PC-9 (cell line): ENCODE data around the gene SLC35F6. TPM values are rescaled to one million over a fixed set of nuclear protein-coding genes. Genes with fewer than 3 reads are reported as not detected.
"Not testable (repeated sequence)": the region's sequence is repeated elsewhere in the genome, so short reads cannot be mapped to it uniquely, and the experiment has no call there.

Experiments
- BruUV-seq: library from RNA; stranded (reverse); fragments of 400-500 nt; replicated peaks from 2 replicates; lab custom pipeline; 2021; lab: Mats Ljungman, UMichigan
- CTCF ChIA-PET: fragments of 300-600 bp; sonication (Branson Sonifier 250); formaldehyde crosslinking; loops from one replicate; lab custom pipeline; 2022; ENCODE audit warnings: antibody characterized with exemption; lab: Charles Lee
- POLR2A ChIA-PET: fragments of 300-600 bp; sonication (Branson Sonifier 250); formaldehyde crosslinking; loops from one replicate; lab custom pipeline; 2022; ENCODE audit warnings: antibody characterized with exemption; ENCODE audit not compliant: unreplicated experiment; lab: Charles Lee
- DNase-seq, 2 experiments: peaks; one replicate each; pipeline versions ENCODE4 v3.0.0 to v3.0.0-alpha.2; 2015 to 2022; ENCODE audit warnings: mixed read lengths in 1 of 2
- H2AFZ ChIP-seq: fragments of 200-600 bp; sonication (generic); 2 replicates; pipeline ENCODE4 v1.8.1; 2017; ENCODE audit warnings: antibody characterized with exemption
- H3F3A ChIP-seq: fragments of 200-600 bp; sonication (generic); 2 replicates; pipeline ENCODE4 v1.8.1; 2017; ENCODE audit warnings: antibody characterized with exemption, mild to moderate bottlenecking, low read depth; ENCODE audit not compliant: insufficient read depth
- H3K27ac ChIP-seq: fragments of 200-600 bp; sonication (generic); 2 replicates; pipeline ENCODE4 v1.6.1; 2016; ENCODE audit warnings: mixed run types
- H3K27me3 ChIP-seq: fragments of 200-600 bp; sonication (generic); 2 replicates; pipeline ENCODE4 v1.6.1; 2016; ENCODE audit warnings: low read depth, mixed run types; ENCODE audit not compliant: insufficient read depth
- H3K36me3 ChIP-seq: fragments of 200-600 bp; sonication (generic); 2 replicates; pipeline ENCODE4 v1.6.1; 2016; ENCODE audit warnings: low read depth, mixed run types
- H3K4me1 ChIP-seq: fragments of 200-600 bp; sonication (generic); replicated peaks from 2 replicates; pipeline ENCODE4 v1.6.1; 2016; ENCODE audit warnings: mixed run types; ENCODE audit not compliant: insufficient read depth
- H3K4me2 ChIP-seq: fragments of 200-600 bp; sonication (generic); 2 replicates; pipeline ENCODE4 v1.6.1; 2017; ENCODE audit warnings: mixed run types
- H3K4me3 ChIP-seq: fragments of 200-600 bp; sonication (generic); 2 replicates; pipeline ENCODE4 v1.6.1; 2016; ENCODE audit warnings: mixed run types
- H3K79me2 ChIP-seq: fragments of 200-600 bp; sonication (generic); 2 replicates; pipeline ENCODE4 v1.6.1; 2017; ENCODE audit warnings: low read depth, mixed run types
- H3K9me2 ChIP-seq: fragments of 200-600 bp; sonication (generic); 2 replicates; pipeline ENCODE4 v1.8.1; 2017; ENCODE audit warnings: mild to moderate bottlenecking; ENCODE audit not compliant: insufficient read depth
- H3K9me3 ChIP-seq: fragments of 200-600 bp; sonication (generic); 2 replicates; pipeline ENCODE4 v1.8.1; 2016; ENCODE audit warnings: low read depth; ENCODE audit not compliant: insufficient read depth
- H4K20me1 ChIP-seq: fragments of 200-600 bp; sonication (generic); 2 replicates; pipeline ENCODE4 v1.8.1; 2017; ENCODE audit not compliant: insufficient read depth
- EZH2 ChIP-seq: fragments of 200-600 bp; sonication (generic); IDR thresholded peaks from 2 replicates; pipeline ENCODE4 v1.8.0; 2017; ENCODE audit warnings: antibody characterized with exemption, low read depth
- intact Hi-C: fragments of 100-400 bp; cut with micrococcal nuclease; formaldehyde crosslinking; loops from one replicate; pipeline ENCODE4 v1.10.0; 2022; ENCODE audit not compliant: unreplicated experiment
- total RNA-seq: library from RNA; stranded (reverse); gene quantifications from 2 replicates; pipeline ENCODE4 v1.2.3, GENCODE V29; 2021
- TF ChIP-seq, protein P1 (sequence below): fragments of 200-600 bp; sonication (generic); conservative IDR thresholded peaks from 2 replicates; pipeline ENCODE4 v1.6.1; 2017; ENCODE audit warnings: mixed run types, antibody characterized with exemption, mild to moderate bottlenecking, moderate library complexity

Gene SLC35F6
- total RNA-seq, 1 experiment from 2014 or later = 39.1 TPM

DNA sequence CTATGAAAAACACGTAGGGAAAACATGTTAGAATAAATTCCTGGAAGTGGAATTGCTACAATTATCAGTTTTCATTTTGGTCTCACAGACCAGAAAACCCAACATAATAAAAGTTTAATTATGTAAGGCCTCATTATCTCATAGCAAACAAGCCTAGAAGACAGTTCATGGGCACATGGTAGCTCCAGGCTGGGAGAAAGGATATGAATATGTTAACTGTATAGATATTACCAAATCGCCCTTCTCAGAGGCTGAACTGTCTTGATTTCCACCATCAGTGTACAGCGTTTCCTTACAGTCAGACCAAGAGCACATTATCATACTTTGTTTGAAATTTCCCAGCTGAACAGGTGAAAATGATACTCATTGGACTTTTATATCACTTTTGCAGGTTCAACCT lies 17.1 kb upstream of the SLC35F6 start:
- Histone ChIP-seq H3K36me3 (no peaks in the 10 kb centered on the region), H3K4me3 (no peak overlapping the region), H3K9me3 (no peaks in the 10 kb centered on the region; the same call in 1 of the 2 replicates), H3K4me2 (no peak overlapping the region), H2AFZ (no peak overlapping the region), H4K20me1 (no peaks in the 10 kb centered on the region), H3K9me2 (no peaks in the 10 kb centered on the region), H3K27ac (no peak overlapping the region), H3K4me1 (no peaks in the 10 kb centered on the region), H3K79me2 (no peaks in the 10 kb centered on the region), H3K27me3 (no peaks in the 10 kb centered on the region), H3F3A (no peaks in the 10 kb centered on the region)
- CTCF ChIA-PET = interaction anchor here (0.7 kb wide), 1 partner anchor 174 kb away, joined by 3 read pairs; no protein-coding TSS in a partner anchor
- no peak for DNase-seq
- POLR2A ChIA-PET = no interaction called here
- BruUV-seq = no TSS peak
- TF ChIP-seq, protein P1, sequence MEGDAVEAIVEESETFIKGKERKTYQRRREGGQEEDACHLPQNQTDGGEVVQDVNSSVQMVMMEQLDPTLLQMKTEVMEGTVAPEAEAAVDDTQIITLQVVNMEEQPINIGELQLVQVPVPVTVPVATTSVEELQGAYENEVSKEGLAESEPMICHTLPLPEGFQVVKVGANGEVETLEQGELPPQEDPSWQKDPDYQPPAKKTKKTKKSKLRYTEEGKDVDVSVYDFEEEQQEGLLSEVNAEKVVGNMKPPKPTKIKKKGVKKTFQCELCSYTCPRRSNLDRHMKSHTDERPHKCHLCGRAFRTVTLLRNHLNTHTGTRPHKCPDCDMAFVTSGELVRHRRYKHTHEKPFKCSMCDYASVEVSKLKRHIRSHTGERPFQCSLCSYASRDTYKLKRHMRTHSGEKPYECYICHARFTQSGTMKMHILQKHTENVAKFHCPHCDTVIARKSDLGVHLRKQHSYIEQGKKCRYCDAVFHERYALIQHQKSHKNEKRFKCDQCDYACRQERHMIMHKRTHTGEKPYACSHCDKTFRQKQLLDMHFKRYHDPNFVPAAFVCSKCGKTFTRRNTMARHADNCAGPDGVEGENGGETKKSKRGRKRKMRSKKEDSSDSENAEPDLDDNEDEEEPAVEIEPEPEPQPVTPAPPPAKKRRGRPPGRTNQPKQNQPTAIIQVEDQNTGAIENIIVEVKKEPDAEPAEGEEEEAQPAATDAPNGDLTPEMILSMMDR = no peak
- TF ChIP-seq EZH2 = no peak
- intact Hi-C loops = loop anchor here (5.0 to 10.0 kb wide), 2 partner anchors 512 to 795 kb away; no protein-coding TSS in a partner anchor

DNA sequence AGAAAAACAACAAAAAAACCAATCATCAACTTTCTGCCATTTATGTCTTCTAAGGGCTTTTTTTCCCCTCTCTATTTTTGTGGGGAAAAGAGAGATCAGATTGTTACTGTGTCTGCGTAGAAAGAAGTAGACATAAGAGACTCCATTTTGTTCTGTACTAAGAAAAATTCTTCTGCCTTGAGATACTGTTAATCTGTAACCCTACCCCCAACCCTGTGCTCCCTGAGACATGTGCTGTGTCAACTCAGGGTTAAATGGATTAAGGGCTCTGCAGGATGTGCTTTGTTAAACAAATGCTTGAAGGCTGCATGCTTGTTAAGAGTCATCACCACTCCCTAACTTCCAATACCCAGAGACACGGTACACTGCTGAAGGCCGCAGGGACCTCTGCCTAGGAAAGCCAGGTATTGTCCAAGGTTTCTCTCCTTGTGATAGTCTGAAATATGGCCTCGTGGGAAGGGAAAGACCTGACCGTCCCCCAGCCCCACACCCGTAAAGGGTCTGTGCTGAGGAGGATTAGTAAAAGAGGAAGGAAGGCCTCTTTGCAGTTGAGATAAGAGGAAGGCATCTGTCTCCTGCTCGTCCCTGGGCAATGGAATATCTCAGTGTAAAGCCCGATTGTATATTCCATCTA lies 14.2 kb upstream of the SLC35F6 start:
- H2AFZ ChIP-seq, BruUV-seq, H3F3A ChIP-seq, DNase-seq, H3K4me3 ChIP-seq, H3K27me3 ChIP-seq, H3K79me2 ChIP-seq, H3K4me2 ChIP-seq, POLR2A ChIA-PET, H4K20me1 ChIP-seq, H3K9me2 ChIP-seq, H3K36me3 ChIP-seq, H3K27ac ChIP-seq, H3K9me3 ChIP-seq: not testable (repeated sequence)
- peaks cover 11% of the 10 kb centered on the region for H3K4me1 ChIP-seq
- CTCF ChIA-PET = interaction anchor here (0.5 kb wide), 1 partner anchor 33 kb away, joined by 3 read pairs; no protein-coding TSS in a partner anchor
- intact Hi-C loops = loop anchor here (5.0 to 10.0 kb wide), 3 partner anchors 265 to 798 kb away; no protein-coding TSS in a partner anchor

DNA sequence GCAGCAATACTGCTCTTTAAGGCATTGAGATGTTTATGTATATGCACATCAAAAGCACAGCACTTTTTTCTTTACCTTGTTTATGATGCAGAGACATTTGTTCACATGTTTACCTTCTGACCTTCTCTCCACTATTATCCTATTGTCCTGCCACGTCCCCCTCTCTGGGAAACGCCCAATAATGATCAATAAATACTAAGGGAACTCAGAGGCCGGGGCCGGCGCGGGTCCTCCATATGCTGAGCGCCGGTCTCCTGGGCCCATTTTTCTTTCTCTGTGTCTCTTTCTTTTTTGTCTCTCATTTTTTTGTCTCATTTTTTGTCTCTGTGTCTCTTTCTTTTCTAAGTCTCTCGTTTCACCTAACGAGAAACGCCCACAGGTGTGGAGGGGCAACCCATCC lies 13.6 kb upstream of the SLC35F6 start:
- CTCF ChIA-PET, H3K4me2 ChIP-seq, H3K27me3 ChIP-seq, H2AFZ ChIP-seq, H3K4me3 ChIP-seq, BruUV-seq, H3K36me3 ChIP-seq, H4K20me1 ChIP-seq, H3K9me2 ChIP-seq, H3F3A ChIP-seq, H3K79me2 ChIP-seq, DNase-seq, POLR2A ChIA-PET, H3K27ac ChIP-seq, H3K9me3 ChIP-seq: not testable (repeated sequence)
- peaks cover 15% of the 10 kb centered on the region for H3K4me1 ChIP-seq
- intact Hi-C loops = loop anchor here (10.0 kb wide), 1 partner anchor 264 kb away; no protein-coding TSS in a partner anchor

DNA sequence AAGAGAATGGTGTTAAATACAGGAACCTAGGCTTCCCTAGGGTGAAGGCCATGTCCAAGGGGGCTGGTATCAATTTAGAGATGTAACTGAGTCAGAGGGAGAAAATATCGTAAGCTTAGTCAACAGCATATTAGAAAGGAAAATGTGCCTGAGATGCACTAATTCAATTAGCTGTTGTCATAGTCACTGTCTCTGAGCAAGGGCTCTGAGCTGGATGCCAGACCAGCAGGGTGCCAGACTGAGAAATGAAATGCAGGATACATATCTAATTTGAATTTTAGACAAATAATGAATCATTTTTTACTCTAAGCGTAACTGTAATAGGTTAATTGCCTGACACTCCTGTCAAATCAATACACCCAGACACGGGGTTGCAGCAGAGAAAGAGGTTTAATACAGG lies 11.4 kb upstream of the SLC35F6 start:
- Histone ChIP-seq H3K9me2 (no peaks in the 10 kb centered on the region), H3K4me3 (no peak overlapping the region), H4K20me1 (no peaks in the 10 kb centered on the region), H3F3A (peaks cover 11% of the 10 kb centered on the region), H3K79me2 (no peaks in the 10 kb centered on the region), H3K27me3 (no peaks in the 10 kb centered on the region), H3K27ac (no peak overlapping the region), H2AFZ (no peak overlapping the region), H3K9me3 (no peaks in the 10 kb centered on the region; the same call in 1 of the 2 replicates), H3K36me3 (no peaks in the 10 kb centered on the region), H3K4me2 (no peak overlapping the region), H3K4me1 (peaks cover 27% of the 10 kb centered on the region)
- TF ChIP-seq, protein P1 = no peak
- no peak for TF ChIP-seq EZH2
- POLR2A ChIA-PET = no interaction called here
- DNase-seq = no peak
- no TSS peak for BruUV-seq
- intact Hi-C loops = loop anchor here (10.0 kb wide), 1 partner anchor 262 kb away; no protein-coding TSS in a partner anchor
- CTCF ChIA-PET = no interaction called here
